Gastrocnemius medialis (tissue), 4 donors: ENCODE results near the gene GRAMD1C. TPM values are rescaled to one million over a fixed set of nuclear protein-coding genes. Genes with fewer than 3 reads are reported as not detected.

Experiments used
- ATAC-seq, 2 donors: fragments of 150-250 bp; one replicate each; pipeline ENCODE4 v1.9.1; 2016
- DNase-seq, 2 donors: peaks; one replicate each; pipeline ENCODE4 v3.0.0-alpha.2; 2019
- H3K27ac ChIP-seq, 4 donors: fragments of 200-600 bp; sonication (generic); 1 replicate in 1 of 4; 2 replicates in 3 of 4; pipeline ENCODE4 v1.5.1; 2016 to 2018; ENCODE audit warnings: mild to moderate bottlenecking in 2 of 4, moderate library complexity in 1 of 4
- H3K27me3 ChIP-seq, 3 donors: fragments of 200-600 bp; sonication (generic) in 2 of 3; 1 replicate in 1 of 3; 2 replicates in 2 of 3; pipeline versions ENCODE4 v1.5.1 to v1.6.0; 2016 to 2019; ENCODE audit warnings: mild to moderate bottlenecking in 1 of 3, moderate library complexity in 1 of 3
- H3K36me3 ChIP-seq, 2 donors: fragments of 200-600 bp; sonication (generic) in 1 of 2; one replicate each; pipeline ENCODE4 v1.5.1; 2017 to 2018
- H3K4me1 ChIP-seq, 2 donors: fragments of 200-600 bp; sonication (generic) in 1 of 2; one replicate each; pipeline ENCODE4 v1.5.1; 2016 to 2017; ENCODE audit warnings: mild to moderate bottlenecking in 2 of 2
- H3K4me3 ChIP-seq, 4 donors: fragments of 200-600 bp; sonication (generic) in 3 of 4; 1 replicate in 1 of 4; 2 replicates in 3 of 4; pipeline ENCODE4 v1.5.1; 2016 to 2019; ENCODE audit warnings: mild to moderate bottlenecking in 2 of 4
- H3K9me3 ChIP-seq, 3 donors: fragments of 200-600 bp; sonication (generic) in 2 of 3; 1 replicate in 1 of 3; 2 replicates in 2 of 3; pipeline ENCODE4 v1.5.1; 2016 to 2019
- POLR2A ChIP-seq, 2 donors: fragments of 450-650 bp; IDR thresholded peaks; one replicate each; pipeline ENCODE4 v1.6.1; 2017; ENCODE audit warnings: antibody characterized with exemption in 2 of 2, mild to moderate bottlenecking in 2 of 2, moderate library complexity in 2 of 2
- in situ Hi-C, 4 donors: fragments of 200-750 bp; cut with MboI; loops; one replicate each; pipeline versions ENCODE4 v1.15.0 to v1.8.0; 2017; ENCODE audit warnings: low sequenced_read_pairs in 4 of 4
- intact Hi-C: fragments of 100-400 bp; cut with DNase I; formaldehyde crosslinking; loops from one replicate; pipeline ENCODE4 v1.15.1; 2023; ENCODE audit warnings: low total_unique reads
- total RNA-seq, 4 donors: library from RNA; depleted of rRNA; stranded (reverse); fragments of >200 nt; gene quantifications; one replicate each; pipeline versions ENCODE4 v1.1.0 to v1.2.3, GENCODE V29; 2016
- TF ChIP-seq, protein P1 (sequence below), 5 experiments: fragments of 450-650 bp in 3 of 5; fragments of 200-600 bp in 2 of 5; sonication (generic) in 2 of 5; IDR thresholded peaks in 4 of 5; conservative IDR thresholded peaks in 1 of 5; 1 replicate in 4 of 5; 2 replicates in 1 of 5; pipeline ENCODE4 v1.5.1; 2016 to 2019; ENCODE audit warnings: antibody characterized with exemption in 5 of 5, mild to moderate bottlenecking in 3 of 5, moderate library complexity in 3 of 5

The GRAMD1C gene
- total RNA-seq, 4 donors from 2014 or later, result 0.29 to 0.95 TPM; not detected in 2

DNA sequence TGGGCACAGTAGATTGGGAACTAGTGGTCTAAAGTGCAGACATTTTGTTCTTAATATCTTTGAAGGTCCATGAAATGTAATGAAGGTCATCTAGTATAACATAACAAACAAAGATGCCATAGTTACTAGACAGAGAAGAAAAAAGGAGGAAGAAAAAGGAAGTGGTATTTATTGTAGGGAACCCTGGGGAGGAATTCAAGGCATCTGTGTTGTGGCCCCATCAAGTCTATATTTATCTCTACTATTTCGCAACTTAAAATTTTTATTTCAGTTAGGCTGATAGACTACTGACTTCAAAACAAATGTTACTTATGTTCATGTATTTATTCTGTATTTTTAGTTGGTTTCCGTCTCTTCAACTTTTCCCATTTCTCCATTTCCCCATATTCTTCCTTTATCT is 60.3 kb downstream of the GRAMD1C start:
- H3K4me1 ChIP-seq, result peaks cover 5% of the 10 kb centered on the region in 2 donors
- no peaks in the 10 kb centered on the region for H3K36me3 ChIP-seq
- no peak overlapping the region for H3K4me3 ChIP-seq
- DNase-seq, result no peak
- intact Hi-C loops (no loop called here), in situ Hi-C loops (no loop called here)
- no peaks in the 10 kb centered on the region for H3K27me3 ChIP-seq
- no peak overlapping the region for H3K27ac ChIP-seq
- no peak for TF ChIP-seq POLR2A (IDR thresholded peaks at IDR 0.05)
- no peak for ATAC-seq
- H3K9me3 ChIP-seq, result no peaks in the 10 kb centered on the region

DNA sequence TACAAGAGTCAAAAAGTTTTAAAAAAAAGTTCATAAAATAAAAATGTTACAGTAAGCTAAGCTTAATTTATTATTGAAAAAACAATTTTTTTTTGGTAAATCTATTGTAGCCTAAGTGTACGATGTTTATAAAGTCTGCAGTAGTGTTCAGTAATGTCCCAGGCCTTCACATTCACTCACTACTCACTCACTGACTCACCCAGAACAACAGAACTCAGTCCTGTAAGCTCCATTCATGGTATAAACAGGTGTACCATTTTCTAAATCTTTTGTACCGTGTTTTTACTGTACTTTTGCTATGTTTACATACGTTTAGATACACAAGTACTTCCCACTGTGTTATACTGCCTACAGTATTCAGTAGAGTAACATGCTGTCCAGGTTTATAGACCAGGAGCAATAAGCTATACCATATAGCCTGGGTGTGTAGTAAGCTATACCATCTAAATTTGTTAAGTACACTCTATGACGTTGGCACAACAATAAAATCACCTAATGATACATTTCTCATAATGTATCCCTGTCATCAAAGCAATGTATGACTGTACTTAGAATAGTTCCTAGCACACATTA is 68.1 kb downstream of the GRAMD1C start:
- no peak for DNase-seq
- Histone ChIP-seq H3K27ac (no peak overlapping the region), H3K4me1 (no peaks in the 10 kb centered on the region), H3K4me3 (no peak overlapping the region), H3K36me3 (no peaks in the 10 kb centered on the region), H3K9me3 (no peaks in the 10 kb centered on the region), H3K27me3 (no peaks in the 10 kb centered on the region)
- intact Hi-C loops (no loop called here), in situ Hi-C loops (no loop called here)
- TF ChIP-seq POLR2A (IDR thresholded peaks at IDR 0.05), result no peak
- TF ChIP-seq, protein P1, sequence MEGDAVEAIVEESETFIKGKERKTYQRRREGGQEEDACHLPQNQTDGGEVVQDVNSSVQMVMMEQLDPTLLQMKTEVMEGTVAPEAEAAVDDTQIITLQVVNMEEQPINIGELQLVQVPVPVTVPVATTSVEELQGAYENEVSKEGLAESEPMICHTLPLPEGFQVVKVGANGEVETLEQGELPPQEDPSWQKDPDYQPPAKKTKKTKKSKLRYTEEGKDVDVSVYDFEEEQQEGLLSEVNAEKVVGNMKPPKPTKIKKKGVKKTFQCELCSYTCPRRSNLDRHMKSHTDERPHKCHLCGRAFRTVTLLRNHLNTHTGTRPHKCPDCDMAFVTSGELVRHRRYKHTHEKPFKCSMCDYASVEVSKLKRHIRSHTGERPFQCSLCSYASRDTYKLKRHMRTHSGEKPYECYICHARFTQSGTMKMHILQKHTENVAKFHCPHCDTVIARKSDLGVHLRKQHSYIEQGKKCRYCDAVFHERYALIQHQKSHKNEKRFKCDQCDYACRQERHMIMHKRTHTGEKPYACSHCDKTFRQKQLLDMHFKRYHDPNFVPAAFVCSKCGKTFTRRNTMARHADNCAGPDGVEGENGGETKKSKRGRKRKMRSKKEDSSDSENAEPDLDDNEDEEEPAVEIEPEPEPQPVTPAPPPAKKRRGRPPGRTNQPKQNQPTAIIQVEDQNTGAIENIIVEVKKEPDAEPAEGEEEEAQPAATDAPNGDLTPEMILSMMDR (IDR thresholded peaks at IDR 0.05 in 4 of 5, conservative IDR thresholded peaks at IDR 0.05 in 1 of 5), result no peak
- ATAC-seq, result no peak

DNA sequence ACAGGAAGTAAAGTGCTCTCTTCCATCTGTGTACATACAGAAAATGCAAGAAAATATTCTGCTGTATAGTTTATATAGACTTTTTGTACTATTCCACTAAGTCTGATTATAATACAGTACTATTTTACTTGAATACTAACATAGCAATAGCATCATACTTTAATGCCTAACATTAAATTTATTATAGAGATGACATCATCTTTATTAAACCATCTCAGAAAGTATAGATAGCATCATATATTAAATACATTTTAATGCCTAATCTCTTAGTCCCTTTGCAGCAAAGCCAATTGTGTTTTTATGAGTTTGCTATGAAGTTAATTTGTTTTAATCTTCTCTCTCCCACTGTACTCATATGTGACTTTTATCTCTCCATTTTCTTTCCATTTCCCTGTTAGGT is 69.5 kb downstream of the GRAMD1C start:
- no peak overlapping the region for H3K27ac ChIP-seq
- intact Hi-C loops (no loop called here), in situ Hi-C loops (no loop called here)
- DNase-seq (no peak), ATAC-seq (no peak)
- H3K4me3 ChIP-seq, result no peak overlapping the region
- no peak for TF ChIP-seq POLR2A (IDR thresholded peaks at IDR 0.05)
- TF ChIP-seq, protein P1 (IDR thresholded peaks at IDR 0.05 in 4 of 5, conservative IDR thresholded peaks at IDR 0.05 in 1 of 5), result no peak
- H3K4me1 ChIP-seq, result no peaks in the 10 kb centered on the region
- H3K27me3 ChIP-seq, result no peaks in the 10 kb centered on the region
- H3K36me3 ChIP-seq, result no peaks in the 10 kb centered on the region
- H3K9me3 ChIP-seq, result no peaks in the 10 kb centered on the region

DNA sequence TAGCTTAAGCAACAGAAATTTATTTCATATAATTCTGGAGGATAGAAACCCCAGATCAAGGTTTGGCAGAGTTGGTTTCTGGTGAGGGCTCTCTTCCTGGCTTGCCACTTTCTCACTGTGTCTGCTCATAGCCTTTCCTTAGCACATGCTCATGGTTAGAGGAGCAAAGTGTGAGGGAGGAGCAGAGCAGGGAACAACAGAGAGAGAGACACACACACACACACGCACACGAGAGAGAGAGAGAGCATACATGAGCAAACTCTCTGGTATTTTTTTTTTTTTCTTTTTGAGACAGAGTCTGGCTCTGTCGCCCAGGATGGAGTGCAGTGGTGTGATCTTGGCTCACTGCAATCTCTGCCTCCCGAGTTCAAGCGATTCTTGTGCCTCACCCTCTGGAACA is 72.4 kb downstream of the GRAMD1C start:
- no peaks in the 10 kb centered on the region for H3K36me3 ChIP-seq
- ATAC-seq (no peak), DNase-seq (no peak)
- in situ Hi-C loops (no loop called here), intact Hi-C loops (no loop called here)
- H3K9me3 ChIP-seq, result no peaks in the 10 kb centered on the region
- H3K27ac ChIP-seq, result no peak overlapping the region
- TF ChIP-seq, protein P1 (IDR thresholded peaks at IDR 0.05 in 4 of 5, conservative IDR thresholded peaks at IDR 0.05 in 1 of 5), result no peak
- no peak for TF ChIP-seq POLR2A (IDR thresholded peaks at IDR 0.05)
- no peaks in the 10 kb centered on the region for H3K27me3 ChIP-seq
- no peak overlapping the region for H3K4me3 ChIP-seq
- H3K4me1 ChIP-seq, result no peaks in the 10 kb centered on the region

DNA sequence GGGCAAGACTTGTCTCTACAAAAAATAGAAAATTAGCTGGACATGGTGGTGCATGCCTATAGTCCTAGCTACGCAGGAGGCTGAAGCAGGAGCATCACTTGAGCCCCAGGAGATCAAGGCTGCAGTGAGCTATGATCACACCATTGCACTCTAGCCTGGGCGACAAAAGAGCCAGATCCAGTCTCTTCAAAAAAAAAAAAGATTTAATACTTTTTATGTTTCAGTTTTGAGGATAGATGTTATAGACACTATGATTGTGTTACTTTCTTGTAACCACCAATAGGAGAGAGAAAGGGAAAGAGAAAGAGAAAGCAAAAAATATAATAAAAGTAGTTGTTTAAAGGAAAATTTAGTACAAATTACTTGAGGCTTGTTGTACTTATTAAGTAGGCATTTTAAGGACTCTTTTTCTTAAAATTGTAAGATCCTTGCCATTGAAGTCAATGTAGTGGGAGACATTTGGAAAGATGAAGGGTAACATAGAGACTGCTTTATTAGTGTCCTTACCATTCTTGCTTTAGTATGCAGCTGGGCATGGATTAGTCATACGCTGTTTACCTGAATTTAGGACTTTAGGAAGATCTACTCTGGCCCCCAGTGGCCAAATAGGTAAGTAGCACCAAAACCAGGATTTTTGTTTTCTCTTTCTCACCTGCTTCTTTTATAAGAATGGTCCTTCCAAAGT is 74.1 kb downstream of the GRAMD1C start:
- Histone ChIP-seq H3K27ac (no peak overlapping the region), H3K27me3 (no peaks in the 10 kb centered on the region), H3K4me3 (no peak overlapping the region), H3K36me3 (no peaks in the 10 kb centered on the region), H3K9me3 (no peaks in the 10 kb centered on the region), H3K4me1 (no peaks in the 10 kb centered on the region)
- ATAC-seq, result peak in 1 of 2 donors; percentile 62
- intact Hi-C loops, result loop anchor here (2.0 kb wide), 1 partner anchor 74 kb away; the partner anchor contains the start of gene GRAMD1C
- DNase-seq, result no peak
- TF ChIP-seq, protein P1 (IDR thresholded peaks at IDR 0.05 in 4 of 5, conservative IDR thresholded peaks at IDR 0.05 in 1 of 5), result peak in 4 of 5 experiments; percentile 29 to 47 (median 36)
- TF ChIP-seq POLR2A (IDR thresholded peaks at IDR 0.05), result no peak
- in situ Hi-C loops, result no loop called here
